Stimulated activated CD8-positive, alpha-beta memory T cell treated with anti-CD3 and anti-CD28 coated beads, Interleukin-4, amount 100 ng/mL, for 48 hours (primary cell): ENCODE results near the gene GDF15.
"Not testable (repeated sequence)": the region's sequence is repeated elsewhere in the genome, so short reads cannot be mapped to it uniquely, and the experiment has no call there.

ENCODE experiments used
- DNase-seq: peaks from one replicate; pipeline ENCODE4 v3.0.0-alpha.2; 2020

GDF15 gene

GRCh38 chr19:18385675-18386542 is at the start of gene GDF15:
Gene GDF15 (plus strand): TSS chr19:18386158. CDS start chr19:18386190, 32 bp downstream.
- peak; percentile 68 for DNase-seq

DNA sequence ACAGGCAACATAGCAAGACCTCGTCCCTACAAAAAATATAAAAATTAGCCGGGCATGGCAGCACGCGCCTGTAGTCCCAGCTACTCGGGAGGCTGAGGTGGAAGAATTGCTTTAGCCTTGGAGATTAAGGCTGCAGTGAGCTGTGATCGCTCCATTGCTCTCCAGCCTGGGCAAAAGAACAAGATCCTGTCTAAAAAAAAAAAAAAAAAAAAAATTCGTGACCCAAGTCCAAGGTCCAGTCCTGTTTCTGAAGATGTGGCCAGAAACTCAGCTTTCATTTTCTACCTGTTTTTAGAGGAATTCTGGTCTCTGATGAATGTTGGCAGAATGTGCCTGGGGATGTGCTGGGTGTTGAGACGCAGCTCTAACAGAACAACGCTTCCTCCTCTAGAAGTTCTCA is 47.4 kb upstream of the GDF15 start:
- DNase-seq: no peak

- DNase-seq: no peak
Measured at GRCh38 chr19:18339723-18340122, 46.2 kb upstream of the GDF15 start.

GRCh38 chr19:18340190-18340989 is 45.6 kb upstream of the GDF15 start, which contains the start of gene PGPEP1:
Gene PGPEP1 (plus strand): TSS chr19:18340598. CDS start chr19:18340682, 84 bp downstream.
- peak; percentile 81 for DNase-seq

- peak; percentile 81 for DNase-seq
Measured at GRCh38 chr19:18340990-18341868, 44.7 kb upstream of the GDF15 start.

DNA sequence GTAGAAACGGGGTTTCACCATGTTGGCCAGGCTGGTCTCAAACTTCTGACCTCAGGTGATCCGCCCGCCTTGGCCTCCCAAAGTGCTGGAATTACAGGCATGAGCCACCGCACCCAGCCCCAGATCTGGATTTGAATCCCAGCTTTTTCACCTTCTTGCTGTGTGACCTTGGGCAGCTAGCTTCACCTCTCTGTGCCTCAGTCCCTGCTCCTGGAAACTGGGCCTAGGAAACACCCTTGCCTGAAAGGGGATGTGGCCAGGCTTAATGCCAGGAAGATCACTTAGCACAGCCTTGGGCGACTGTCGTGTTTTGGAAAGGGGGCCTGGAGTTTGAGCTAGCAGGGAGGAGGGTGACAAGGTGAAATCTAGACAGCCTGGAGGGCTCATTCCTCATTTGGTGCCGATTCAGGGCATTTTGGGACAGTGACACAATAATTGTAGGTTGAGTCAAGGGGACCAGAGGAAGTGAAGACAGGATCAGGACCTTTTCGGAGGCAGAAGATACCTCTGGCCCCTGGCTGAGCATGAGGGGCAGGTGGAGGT is 43.8 kb upstream of the GDF15 start:
- DNase-seq: no peak

GRCh38 chr19:18344582-18344950 is 41.4 kb upstream of the GDF15 start:
- DNase-seq: no peak

DNA sequence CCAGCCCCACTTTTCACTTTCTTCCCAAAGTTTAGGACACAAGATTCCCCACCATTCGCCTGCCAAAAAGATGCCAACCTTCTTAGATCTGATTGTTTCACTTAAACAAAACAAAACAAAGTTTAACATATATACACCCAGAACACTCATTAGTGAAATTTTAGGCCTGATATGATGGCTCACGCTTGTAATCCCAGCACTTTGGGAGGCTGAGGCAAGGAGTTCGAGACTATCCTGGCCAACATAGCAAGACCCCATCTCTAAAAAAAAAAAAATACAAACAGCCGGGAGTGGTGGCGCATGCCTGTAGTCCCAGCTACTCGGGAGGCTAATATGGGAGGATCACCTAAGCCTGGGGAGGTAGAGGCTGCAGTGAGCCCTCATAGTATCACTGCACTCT is 40.7 kb upstream of the GDF15 start:
- DNase-seq: no peak

- DNase-seq: no peak
Measured at GRCh38 chr19:18346091-18346490, 39.9 kb upstream of the GDF15 start.

DNA sequence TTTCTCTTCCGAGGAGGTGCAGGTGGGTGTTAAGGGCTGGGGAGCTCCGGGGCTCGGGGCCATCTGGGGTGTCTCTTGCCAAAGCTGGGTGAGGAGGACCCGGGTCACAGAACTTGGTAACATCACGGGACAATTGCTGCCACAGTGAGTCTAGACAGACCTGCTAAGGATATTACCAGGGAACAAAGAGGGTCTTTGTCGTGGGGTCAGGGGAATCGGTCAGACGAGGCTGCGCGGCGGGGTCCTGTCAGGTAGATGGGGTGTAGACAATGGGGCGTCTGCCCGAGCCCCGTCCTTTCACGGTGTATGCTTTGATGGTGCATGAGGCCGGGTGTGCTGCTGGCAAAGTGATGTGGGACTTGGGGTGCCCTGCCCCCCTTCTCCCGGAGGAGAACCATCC is 37.8 kb upstream of the GDF15 start:
- no peak for DNase-seq

DNA sequence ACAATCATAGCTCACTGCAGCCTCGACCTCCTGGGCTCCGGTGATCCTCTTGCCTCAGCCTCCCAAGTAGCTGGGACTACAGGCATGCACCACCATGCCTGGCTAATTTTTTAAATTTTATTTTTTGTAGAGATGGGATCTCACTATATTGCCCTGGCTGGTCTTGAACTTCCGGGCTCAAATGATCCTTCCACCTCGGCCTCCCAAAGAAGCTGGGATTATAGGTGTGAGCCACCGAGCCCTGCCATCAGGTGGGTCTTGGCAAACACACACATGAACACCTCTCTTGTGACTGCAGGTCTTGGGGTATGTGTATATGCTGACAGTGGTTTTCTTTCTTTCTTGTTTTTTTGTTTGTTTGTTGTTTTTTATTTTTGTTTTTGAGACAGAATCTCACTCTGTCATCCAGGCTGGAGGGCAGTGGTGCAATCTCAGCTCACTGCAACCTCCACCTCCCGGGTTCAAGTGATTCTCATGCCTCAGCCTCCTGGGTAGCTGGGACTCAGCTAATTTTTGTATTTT is 37.1 kb upstream of the GDF15 start:
- not testable (repeated sequence) for DNase-seq

DNA sequence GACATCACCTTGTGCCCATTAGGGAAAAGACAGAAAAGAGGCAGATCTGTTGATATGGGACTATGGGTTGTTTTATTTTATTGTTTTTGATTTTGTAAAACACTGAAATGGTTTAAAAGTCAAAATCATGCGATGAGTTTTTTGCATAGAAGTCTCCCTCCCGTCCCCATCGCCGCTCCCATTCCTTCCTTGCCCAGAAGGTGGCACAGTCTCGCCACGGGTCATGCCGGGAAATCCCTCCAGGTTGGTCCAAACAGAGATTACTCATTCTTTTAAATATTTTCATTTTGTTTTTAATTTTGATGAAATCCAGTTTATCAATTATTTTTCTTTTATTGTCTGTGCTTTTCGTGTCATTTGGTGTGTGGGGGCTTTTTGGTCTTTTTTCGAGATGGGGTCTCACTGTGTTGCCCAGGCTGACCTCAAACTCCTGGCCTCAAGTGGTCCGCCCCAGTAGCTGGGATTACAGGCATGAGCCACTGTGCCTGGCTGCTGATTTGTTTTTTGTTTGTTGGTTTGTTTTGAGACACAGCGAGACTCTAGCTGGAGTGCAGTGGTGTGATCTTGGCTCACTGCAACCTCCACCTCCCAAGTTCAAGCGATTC is 36.3 kb upstream of the GDF15 start:
- DNase-seq: peak; percentile 61

DNA sequence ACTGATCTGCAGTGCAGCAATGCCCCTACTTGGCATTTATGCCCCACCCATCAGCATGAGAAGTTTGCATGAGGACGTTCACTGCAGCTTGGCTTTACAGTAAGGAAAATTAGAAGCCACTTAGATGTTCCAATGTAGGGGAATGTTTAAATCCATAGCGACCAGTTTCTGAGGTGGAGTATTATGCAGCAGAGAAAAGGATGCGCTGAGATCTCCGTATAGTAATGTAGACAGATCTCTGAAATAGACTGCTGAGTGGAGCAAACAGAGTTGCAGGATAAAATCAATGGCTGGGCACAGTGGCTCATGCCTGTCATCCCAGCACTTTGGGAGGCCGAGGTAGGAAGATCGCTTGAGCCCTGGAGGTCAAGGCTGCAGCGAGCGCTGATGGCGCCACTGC is 35.5 kb upstream of the GDF15 start:
- DNase-seq: no peak

DNA sequence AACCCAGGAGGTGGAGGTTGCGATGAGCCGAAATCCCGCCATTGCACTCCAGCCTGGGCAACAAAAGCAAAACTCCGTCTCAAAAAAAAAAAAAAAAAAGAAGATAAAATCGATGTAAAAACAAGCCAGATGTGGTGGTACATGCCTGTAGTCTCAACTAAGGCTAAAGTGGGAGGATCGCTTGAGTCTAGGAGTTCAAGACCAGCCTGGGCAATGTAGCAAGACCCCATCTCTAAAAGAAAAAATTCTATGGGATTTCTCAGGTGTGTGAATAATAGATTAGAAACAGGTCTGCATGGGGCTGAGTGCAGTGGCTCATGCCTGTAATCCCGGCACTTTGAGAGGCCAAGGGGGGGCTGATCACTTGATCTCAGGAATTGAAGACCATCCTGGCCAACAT is 34.4 kb upstream of the GDF15 start:
- no peak for DNase-seq

DNA sequence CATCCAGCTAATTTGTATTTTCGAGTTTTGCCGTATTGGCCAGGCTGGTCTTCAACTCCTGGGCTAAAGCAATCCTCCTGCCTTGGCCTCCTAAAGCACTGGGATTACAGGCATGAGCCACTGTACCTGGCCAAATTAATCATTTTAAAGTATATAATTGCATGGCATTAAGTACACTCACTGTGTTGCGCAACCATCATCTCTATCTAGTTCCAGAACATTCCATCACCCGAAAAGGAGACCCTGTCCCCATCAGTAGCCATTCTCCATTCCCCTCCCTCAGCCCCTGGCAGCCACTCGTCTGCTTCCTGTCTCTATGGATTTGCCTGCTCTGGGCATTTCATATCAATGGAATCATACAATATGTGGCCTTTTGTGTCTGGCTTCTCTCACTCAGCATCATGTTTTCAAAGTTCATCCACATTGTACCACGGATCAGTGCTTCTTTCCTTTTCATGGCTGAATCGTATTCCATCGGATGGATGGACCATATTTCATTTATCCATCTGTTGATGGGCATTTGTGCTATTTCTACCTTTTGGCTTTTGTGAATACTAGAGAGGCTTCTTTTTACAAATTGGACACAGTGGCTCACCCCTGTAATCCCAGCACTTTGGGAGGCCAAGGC is 32.5 kb upstream of the GDF15 start:
- DNase-seq: no peak

GRCh38 chr19:18354743-18355142 is 31.2 kb upstream of the GDF15 start:
- not testable (repeated sequence) for DNase-seq

DNA sequence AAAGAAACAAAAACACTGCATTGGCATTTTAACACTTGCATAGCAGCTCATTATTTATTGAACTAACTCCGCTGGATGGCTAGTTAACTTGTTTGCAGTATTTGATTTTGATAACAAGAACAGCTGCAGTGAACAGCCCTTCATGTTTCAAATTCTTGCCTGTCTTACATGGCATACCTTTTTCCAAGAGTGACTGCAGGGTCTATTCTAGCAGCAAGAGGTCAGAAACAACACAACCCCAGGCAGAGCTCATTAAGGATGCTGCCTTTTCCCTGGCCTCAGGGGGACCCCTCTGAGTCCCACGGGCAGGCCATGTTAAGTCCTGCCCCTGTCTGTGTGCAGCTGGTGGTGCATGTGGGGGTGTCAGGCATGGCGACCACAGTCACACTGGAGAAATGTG is 28.9 kb upstream of the GDF15 start:
- no peak for DNase-seq

DNA sequence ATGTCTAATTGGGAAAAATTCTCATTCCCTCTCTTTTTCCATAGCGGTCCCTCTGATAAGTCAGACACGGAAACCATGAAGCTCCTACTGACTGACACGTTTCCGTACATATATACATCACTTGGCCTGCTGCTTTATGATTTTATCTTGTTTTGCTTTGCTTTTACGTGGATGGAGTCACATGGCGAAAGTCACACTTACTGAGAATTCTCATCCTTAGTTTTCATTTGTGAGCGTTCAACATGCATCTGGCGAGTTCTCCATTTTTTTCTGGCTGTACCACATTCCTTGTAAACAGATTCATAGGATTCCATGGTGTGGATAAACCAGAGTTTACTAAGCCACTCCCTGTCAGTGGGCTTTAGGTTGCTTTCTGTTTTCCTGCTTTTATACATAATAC is 24.3 kb upstream of the GDF15 start:
- no peak for DNase-seq

DNA sequence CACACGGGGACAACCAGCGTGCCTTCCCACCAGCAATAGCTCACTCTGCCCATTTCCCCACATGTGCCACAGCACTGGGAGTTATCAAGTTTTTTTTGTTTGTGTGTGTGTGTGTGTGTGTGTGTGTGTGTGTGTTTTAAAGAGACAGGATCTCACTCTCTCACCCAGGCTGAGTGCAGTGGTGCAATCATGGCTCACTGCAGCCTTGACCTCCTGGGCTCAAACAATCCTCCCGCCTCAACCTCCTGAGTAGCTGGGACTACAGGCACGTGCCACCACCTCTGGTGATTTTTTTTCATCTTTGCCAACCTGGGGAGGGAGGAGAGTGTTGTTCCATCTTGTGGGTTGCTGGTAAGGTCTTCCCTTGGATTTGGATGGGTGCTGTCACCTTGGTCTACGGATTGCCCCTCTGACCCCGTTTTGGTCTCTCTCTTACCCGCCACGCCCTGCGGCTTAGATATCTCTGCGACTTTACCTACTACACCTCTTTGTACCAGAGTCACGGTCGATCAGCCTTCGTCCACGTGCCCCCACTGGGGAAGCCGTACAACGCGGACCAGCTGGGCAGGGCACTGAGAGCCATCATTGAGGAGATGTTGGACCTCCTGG is 22.9 kb upstream of the GDF15 start:
- no peak for DNase-seq

DNA sequence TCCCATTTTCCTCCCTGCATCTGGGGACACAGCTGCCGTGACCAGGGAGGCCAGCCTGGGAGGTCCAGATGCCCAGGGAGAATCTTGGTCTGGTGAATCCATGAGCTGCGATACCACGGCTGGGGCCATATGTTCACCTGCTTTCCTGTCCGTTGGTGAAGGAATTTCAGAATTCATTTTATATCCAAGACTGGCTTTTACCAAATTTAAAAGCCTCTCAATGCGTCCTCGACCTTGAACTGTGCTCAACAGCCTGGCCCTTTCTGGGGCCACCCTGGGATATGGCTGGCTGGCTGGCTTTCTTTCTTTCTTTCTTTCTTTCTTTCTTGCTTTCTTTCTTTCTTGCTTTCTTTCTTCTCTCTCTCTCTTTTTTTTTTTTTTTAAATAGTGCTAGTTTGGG is 22.2 kb upstream of the GDF15 start:
- no peak for DNase-seq

DNA sequence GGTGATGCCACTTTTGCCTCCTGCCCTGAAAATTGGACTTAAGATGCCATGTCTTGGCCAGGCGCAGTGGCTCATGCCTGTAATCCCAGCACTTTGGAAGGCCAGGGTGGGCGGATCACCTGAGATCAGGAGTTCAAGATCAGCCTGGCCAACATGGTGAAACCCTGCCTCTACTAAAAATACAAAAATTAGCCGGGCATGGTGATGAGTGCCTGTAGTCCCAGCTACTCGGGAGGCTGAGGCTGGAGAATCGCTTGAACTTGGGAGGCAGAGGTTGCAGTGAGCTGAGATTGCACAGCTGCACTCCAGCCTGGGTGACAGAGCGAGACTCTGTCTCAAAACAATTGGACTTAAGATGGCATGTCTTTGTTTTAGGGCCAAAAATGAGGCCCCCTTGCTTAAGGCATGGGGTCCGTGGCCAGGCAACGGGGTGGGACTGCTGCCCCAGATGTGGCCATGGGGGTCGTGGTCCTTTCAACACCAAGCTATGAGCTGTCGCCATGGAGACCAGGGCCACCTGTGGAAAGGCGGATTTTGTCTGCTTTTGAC is 21.6 kb upstream of the GDF15 start:
- DNase-seq: not testable (repeated sequence)
